Neural progenitor cell (in vitro differentiated cells): ENCODE measurements around the gene MRPS12. TPM values are rescaled to one million over a fixed set of nuclear protein-coding genes. Genes with fewer than 3 reads are reported as not detected.

Experiments used
- DNase-seq: peaks from one replicate; pipeline ENCODE4 v3.0.0-alpha.2; 2016; ENCODE audit warnings: low spot score
- H2AFZ ChIP-seq: fragments of 200-600 bp; sonication (generic); replicated peaks from 2 replicates; pipeline ENCODE4 v1.6.1; 2016; ENCODE audit warnings: antibody characterized with exemption
- H3F3A ChIP-seq: fragments of 200-600 bp; sonication (generic); 2 replicates; pipeline ENCODE4 v1.6.1; 2016; ENCODE audit warnings: antibody characterized with exemption, low read depth
- H3K27ac ChIP-seq: fragments of 200-600 bp; sonication (generic); 2 replicates; pipeline ENCODE4 v1.5.1; 2016; ENCODE audit warnings: mild to moderate bottlenecking
- H3K27me3 ChIP-seq: fragments of 200-600 bp; sonication (generic); 2 replicates; pipeline ENCODE4 v1.6.1; 2016; ENCODE audit warnings: mild to moderate bottlenecking, moderate library complexity
- H3K36me3 ChIP-seq: fragments of 200-600 bp; sonication (generic); 2 replicates; pipeline ENCODE4 v1.5.1; 2016
- H3K4me1 ChIP-seq: fragments of 200-600 bp; sonication (generic); 2 replicates; pipeline ENCODE4 v1.6.1; 2016; ENCODE audit warnings: mixed run types
- H3K4me2 ChIP-seq: fragments of 200-600 bp; sonication (generic); 2 replicates; pipeline ENCODE4 v1.6.1; 2016
- H3K4me3 ChIP-seq: fragments of 200-600 bp; sonication (generic); 2 replicates; pipeline ENCODE4 v1.5.1; 2016
- H3K79me2 ChIP-seq: fragments of 200-600 bp; sonication (generic); 2 replicates; pipeline ENCODE4 v1.6.1; 2016; ENCODE audit warnings: low read depth
- H3K9ac ChIP-seq: fragments of 200-600 bp; sonication (generic); 2 replicates; pipeline ENCODE4 v1.6.1; 2016
- H3K9me3 ChIP-seq: fragments of 200-600 bp; sonication (generic); 2 replicates; pipeline ENCODE4 v1.5.1; 2016; ENCODE audit warnings: low read depth
- H4K20me1 ChIP-seq: fragments of 200-600 bp; sonication (generic); 2 replicates; pipeline ENCODE4 v1.6.1; 2016; ENCODE audit warnings: low read depth
- H3K27ac Mint-ChIP-seq: 3 replicates; pipeline ENCODE4 v1.8.0; 2021; ENCODE audit warnings: mixed read lengths
- H3K27me3 Mint-ChIP-seq: 2 replicates; pipeline ENCODE4 v1.8.0; 2022; ENCODE audit warnings: low read depth, mild to moderate bottlenecking, inconsistent platforms, moderate library complexity, mixed read lengths; ENCODE audit not compliant: insufficient read depth
- H3K36me3 Mint-ChIP-seq: 3 replicates; pipeline ENCODE4 v1.8.0; 2021; ENCODE audit warnings: mixed read lengths
- H3K4me1 Mint-ChIP-seq: 3 replicates; pipeline ENCODE4 v1.8.0; 2021; ENCODE audit warnings: mixed read lengths
- H3K4me3 Mint-ChIP-seq: 3 replicates; pipeline ENCODE4 v1.8.0; 2021; ENCODE audit warnings: mild to moderate bottlenecking, moderate library complexity, mixed read lengths
- H3K9me3 Mint-ChIP-seq: 3 replicates; pipeline ENCODE4 v1.8.0; 2020; ENCODE audit warnings: mixed read lengths
- CTCF ChIP-seq: fragments of 200-600 bp; sonication (generic); IDR thresholded peaks from 2 replicates; pipeline ENCODE4 v1.5.1; 2017; ENCODE audit warnings: antibody characterized with exemption, mild to moderate bottlenecking
- EZH2 ChIP-seq: fragments of 200-600 bp; sonication (generic); IDR thresholded peaks from 2 replicates; pipeline ENCODE4 v1.6.1; 2017; ENCODE audit warnings: antibody characterized with exemption, mild to moderate bottlenecking, moderate library complexity
- EZH2phosphoT487 ChIP-seq: fragments of 200-600 bp; sonication (generic); IDR thresholded peaks from 2 replicates; pipeline ENCODE4 v1.6.1; 2017; ENCODE audit warnings: antibody characterized with exemption
- total RNA-seq: library from RNA; depleted of rRNA; stranded (reverse); fragments of >200 nt; gene quantifications from 2 replicates; pipeline ENCODE4 v1.2.3, GENCODE V29; 2015; ENCODE audit warnings: low replicate concordance

Gene MRPS12
- total RNA-seq, 1 donor from 2014 or later: 9.2 TPM

GRCh38 chr19:38893341-38893771 lies 37.4 kb upstream of the MRPS12 start:
- H3K36me3 Mint-ChIP-seq: no peaks in the 10 kb centered on the region
- no peaks in the 10 kb centered on the region for H3K4me1 ChIP-seq

GRCh38 chr19:38894968-38895367 lies 35.8 kb upstream of the MRPS12 start:
- Mint-ChIP-seq H3K27me3 (peaks cover 7% of the 10 kb centered on the region), H3K9me3 (no peaks in the 10 kb centered on the region), H3K4me3 (no peak overlapping the region), H3K27ac (no peak overlapping the region), H3K36me3 (no peaks in the 10 kb centered on the region), H3K4me1 (peaks cover 11% of the 10 kb centered on the region)
- no peak for TF ChIP-seq EZH2
- no peak for TF ChIP-seq EZH2phosphoT487
- TF ChIP-seq CTCF: no peak
- Histone ChIP-seq H3K4me1 (peaks cover 4% of the 10 kb centered on the region), H2AFZ (no peak overlapping the region), H3K36me3 (no peaks in the 10 kb centered on the region), H4K20me1 (no peaks in the 10 kb centered on the region), H3K27ac (no peak overlapping the region), H3K79me2 (no peaks in the 10 kb centered on the region), H3K4me2 (no peak overlapping the region), H3F3A (peaks cover 7% of the 10 kb centered on the region), H3K4me3 (no peak overlapping the region), H3K9ac (no peak overlapping the region), H3K9me3 (no peaks in the 10 kb centered on the region), H3K27me3 (peaks cover 11% of the 10 kb centered on the region)
- DNase-seq: no peak

More at GRCh38 chr19:38893341-38893771, 37.4 kb upstream of the MRPS12 start:
- Histone ChIP-seq H3K27ac (no peak overlapping the region), H3K4me3 (no peak overlapping the region), H3K9ac (no peak overlapping the region), H3K9me3 (no peaks in the 10 kb centered on the region), H3K4me2 (no peak overlapping the region), H3K36me3 (no peaks in the 10 kb centered on the region), H3K27me3 (peaks cover 3% of the 10 kb centered on the region), H3F3A (no peaks in the 10 kb centered on the region), H4K20me1 (no peaks in the 10 kb centered on the region), H3K79me2 (no peaks in the 10 kb centered on the region), H2AFZ (no peak overlapping the region)
- TF ChIP-seq EZH2: no peak
- no peak for TF ChIP-seq EZH2phosphoT487
- TF ChIP-seq CTCF: no peak
- peaks cover 3% of the 10 kb centered on the region for H3K27me3 Mint-ChIP-seq
- H3K4me1 Mint-ChIP-seq: peaks cover 4% of the 10 kb centered on the region
- DNase-seq: no peak
- no peak overlapping the region for H3K4me3 Mint-ChIP-seq
- no peaks in the 10 kb centered on the region for H3K9me3 Mint-ChIP-seq
- H3K27ac Mint-ChIP-seq: no peak overlapping the region

GRCh38 chr19:38898788-38899446 lies 31.8 kb upstream of the MRPS12 start:
- Histone ChIP-seq H3F3A (peaks cover 11% of the 10 kb centered on the region), H3K4me3 (peak overlapping the region; percentile 60), H3K79me2 (peaks cover 16% of the 10 kb centered on the region), H3K9ac (no peak overlapping the region), H3K4me1 (peaks cover 11% of the 10 kb centered on the region), H3K36me3 (no peaks in the 10 kb centered on the region), H2AFZ (peak overlapping the region; percentile 86), H3K9me3 (no peaks in the 10 kb centered on the region), H3K27me3 (peaks cover 11% of the 10 kb centered on the region), H4K20me1 (no peaks in the 10 kb centered on the region), H3K27ac (no peak overlapping the region), H3K4me2 (peak overlapping the region; percentile 86)
- H3K27me3 Mint-ChIP-seq: peaks cover 7% of the 10 kb centered on the region
- no peaks in the 10 kb centered on the region for H3K9me3 Mint-ChIP-seq
- peaks cover 11% of the 10 kb centered on the region for H3K4me1 Mint-ChIP-seq
- DNase-seq: peak; percentile 31
- no peak for TF ChIP-seq EZH2phosphoT487
- H3K4me3 Mint-ChIP-seq: peak overlapping the region; percentile 98
- peaks cover 2% of the 10 kb centered on the region for H3K36me3 Mint-ChIP-seq
- peak overlapping the region; percentile 14 for H3K27ac Mint-ChIP-seq
